Activated CD8-positive, alpha-beta T cell treated with anti-CD3 and anti-CD28 coated beads for 36 hours (primary cell): Measurements from ENCODE around the gene LRFN4. TPM values are rescaled to one million over a fixed set of nuclear protein-coding genes. Genes with fewer than 3 reads are reported as not detected.

Experiments
- ATAC-seq: fragments of 200-7000 bp; cut with Tn5 transposase; one replicate; pipeline ENCODE4 v1.10.0; 2021; ENCODE audit warnings: mild to moderate bottlenecking, moderate library complexity
- CTCF ChIA-PET: fragments of 350-600 bp; sonication (Branson Sonifier 250); formaldehyde crosslinking; loops from one replicate; lab custom pipeline; 2021; ENCODE audit warnings: antibody characterized with exemption; lab: Charles Lee
- POLR2A ChIA-PET: fragments of 350-600 bp; sonication (Branson Sonifier 250); formaldehyde crosslinking; loops from one replicate; lab custom pipeline; 2021; ENCODE audit warnings: antibody characterized with exemption; lab: Charles Lee
- DNase-seq: peaks from one replicate; pipeline ENCODE4 v3.0.0-alpha.2; 2020
- H3K27ac Mint-ChIP-seq: one replicate; pipeline ENCODE4 v1.8.0; 2021; ENCODE audit warnings: mild to moderate bottlenecking, mixed read lengths
- H3K27me3 Mint-ChIP-seq: one replicate; pipeline ENCODE4 v1.8.0; 2021; ENCODE audit warnings: mixed read lengths
- H3K36me3 Mint-ChIP-seq: one replicate; pipeline ENCODE4 v1.8.0; 2021; ENCODE audit warnings: low read depth, mixed read lengths
- H3K4me1 Mint-ChIP-seq: one replicate; pipeline ENCODE4 v1.8.0; 2021; ENCODE audit warnings: low read depth, mixed read lengths
- H3K4me3 Mint-ChIP-seq: one replicate; pipeline ENCODE4 v1.8.0; 2021; ENCODE audit warnings: mild to moderate bottlenecking, moderate library complexity, mixed read lengths
- H3K9me3 Mint-ChIP-seq: one replicate; pipeline ENCODE4 v1.8.0; 2021; ENCODE audit warnings: mixed read lengths
- CTCF ChIP-seq: fragments of 200-600 bp; IDR thresholded peaks from one replicate; pipeline ENCODE4 v1.8.0; 2022; ENCODE audit warnings: antibody characterized with exemption, mild to moderate bottlenecking
- intact Hi-C: fragments of 100-400 bp; cut with micrococcal nuclease; formaldehyde crosslinking; loops from one replicate; pipeline ENCODE4 v1.10.0; 2022
- total RNA-seq, 2 experiments: library from RNA; stranded (reverse); gene quantifications; one replicate each; pipeline ENCODE4 v1.2.3, GENCODE V29; 2021

Gene LRFN4
- total RNA-seq, 2 experiments from 2014 or later = 36.0 to 39.2 TPM

- H3K27ac Mint-ChIP-seq = no peak overlapping the region
- intact Hi-C loops = no loop called here
- peaks cover 11% of the 10 kb centered on the region for H3K4me1 Mint-ChIP-seq
- ChIA-PET POLR2A (interaction anchor here (1.4 kb wide), 1 partner anchor 33 kb away, joined by 4 read pairs; no protein-coding TSS in a partner anchor), CTCF (no interaction called here)
- H3K4me3 Mint-ChIP-seq = no peak overlapping the region
- H3K9me3 Mint-ChIP-seq = no peaks in the 10 kb centered on the region
- no peaks in the 10 kb centered on the region for H3K27me3 Mint-ChIP-seq
- H3K36me3 Mint-ChIP-seq = no peaks in the 10 kb centered on the region
- no peak for ATAC-seq
- no peak for DNase-seq
- no peak for TF ChIP-seq CTCF
Measured at GRCh38 chr11:66879000-66879399, 22.1 kb downstream of the LRFN4 start.

- no peaks in the 10 kb centered on the region for H3K36me3 Mint-ChIP-seq
- no peaks in the 10 kb centered on the region for H3K9me3 Mint-ChIP-seq
- H3K4me3 Mint-ChIP-seq = no peak overlapping the region
- H3K27ac Mint-ChIP-seq = no peak overlapping the region
- H3K27me3 Mint-ChIP-seq = no peaks in the 10 kb centered on the region
- DNase-seq = no peak
- no peak for ATAC-seq
- ChIA-PET POLR2A (interaction anchor here (0.9 kb wide), 1 partner anchor 9 kb away, joined by 4 read pairs; no protein-coding TSS in a partner anchor), CTCF (interaction anchor here (0.7 to 1.9 kb wide), 2 partner anchors 61 to 184 kb away, joined by 3 to 5 read pairs; no protein-coding TSS in a partner anchor)
- intact Hi-C loops = no loop called here
- no peak for TF ChIP-seq CTCF
- peaks cover 11% of the 10 kb centered on the region for H3K4me1 Mint-ChIP-seq
Measured at GRCh38 chr11:66879583-66879982, 22.7 kb downstream of the LRFN4 start.

GRCh38 chr11:66879999-66880398 lies 23.1 kb downstream of the LRFN4 start:
- DNase-seq = no peak
- Mint-ChIP-seq H3K27me3 (no peaks in the 10 kb centered on the region), H3K36me3 (no peaks in the 10 kb centered on the region), H3K4me3 (no peak overlapping the region), H3K4me1 (peaks cover 11% of the 10 kb centered on the region), H3K27ac (no peak overlapping the region), H3K9me3 (no peaks in the 10 kb centered on the region)
- intact Hi-C loops = no loop called here
- CTCF ChIA-PET = interaction anchor here (0.7 to 1.9 kb wide), 5 partner anchors 9 to 184 kb away, joined by 3 to 7 read pairs (median 4); no protein-coding TSS in a partner anchor
- no peak for TF ChIP-seq CTCF
- POLR2A ChIA-PET = interaction anchor here (0.9 kb wide), 1 partner anchor 10 kb away, joined by 4 read pairs; no protein-coding TSS in a partner anchor
- no peak for ATAC-seq

DNA sequence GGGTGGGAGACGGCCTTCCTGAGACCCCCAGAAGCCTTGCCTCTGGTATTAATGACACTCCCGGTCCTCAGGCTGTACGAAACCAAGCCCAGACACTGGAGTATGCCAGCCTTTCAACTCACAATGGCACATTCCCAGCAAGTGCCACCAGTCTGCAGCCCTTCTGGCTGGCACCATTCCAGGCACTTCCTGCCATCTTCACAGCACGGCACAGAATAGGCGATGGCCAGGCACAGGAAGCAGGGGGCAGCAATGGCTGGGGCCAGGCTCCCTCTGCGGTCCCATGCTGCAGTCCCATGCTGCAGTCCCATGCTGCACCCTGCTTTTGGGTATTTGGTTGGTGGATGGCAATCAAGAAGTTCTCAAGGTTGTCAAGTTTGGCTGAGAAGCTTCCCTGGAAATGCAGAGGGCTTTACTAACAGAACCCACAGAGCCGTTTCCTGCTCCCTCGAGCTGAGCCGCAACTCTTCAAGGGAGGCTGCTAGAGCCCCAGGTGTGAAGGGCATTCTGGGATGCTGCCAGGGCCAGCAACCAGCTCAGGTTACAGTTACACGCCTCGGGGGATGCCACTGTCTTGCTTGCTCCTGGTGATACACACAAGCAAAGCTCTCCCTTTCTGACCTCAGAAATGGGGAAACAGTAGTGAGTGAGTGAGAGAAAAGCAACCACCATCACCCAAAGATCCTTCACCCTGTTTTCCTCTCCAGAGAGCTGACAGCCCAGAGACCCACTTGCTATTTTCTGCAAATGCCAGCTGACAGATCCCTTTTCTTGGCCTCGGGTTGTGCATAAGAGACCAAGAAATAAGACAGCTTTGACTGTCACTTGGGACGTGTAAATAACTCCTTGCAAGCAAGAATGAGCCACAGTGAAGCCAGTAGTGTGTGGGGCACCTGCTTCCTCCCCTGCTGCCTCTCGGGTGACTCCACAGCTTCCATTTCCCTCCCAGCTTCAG lies 23.9 kb downstream of the LRFN4 start:
- ATAC-seq = peak; percentile 51
- no peak overlapping the region for H3K27ac Mint-ChIP-seq
- no peak for DNase-seq
- TF ChIP-seq CTCF = no peak
- H3K27me3 Mint-ChIP-seq = no peaks in the 10 kb centered on the region
- H3K4me1 Mint-ChIP-seq = peaks cover 11% of the 10 kb centered on the region
- intact Hi-C loops = no loop called here
- no peaks in the 10 kb centered on the region for H3K36me3 Mint-ChIP-seq
- ChIA-PET CTCF (interaction anchor here (0.9 to 2.9 kb wide), 8 partner anchors 7 to 189 kb away, joined by 3 to 10 read pairs (median 4); no protein-coding TSS in a partner anchor), POLR2A (interaction anchor here (0.9 kb wide), 1 partner anchor 10 kb away, joined by 4 read pairs; no protein-coding TSS in a partner anchor)
- no peaks in the 10 kb centered on the region for H3K9me3 Mint-ChIP-seq
- no peak overlapping the region for H3K4me3 Mint-ChIP-seq
